ENCODE data around the gene RALGDS. TPM values are rescaled to one million over a fixed set of nuclear protein-coding genes. Genes with fewer than 3 reads are reported as not detected.
"Not testable (repeated sequence)": the region's sequence is repeated elsewhere in the genome, so short reads cannot be mapped to it uniquely, and the experiment has no call there.

The RALGDS gene
- total RNA-seq, 1 experiment from 2014 or later, result 25.8 TPM

- no peak overlapping the region for H3K27ac ChIP-seq (ENCODE audit: low read length)
- no peak for ATAC-seq
- BruUV-seq (replicated peaks), result no TSS peak
- DNase-seq (ENCODE audit: low read depth, low spot score), result no peak
- no peaks in the 10 kb centered on the region for H3K27me3 ChIP-seq (ENCODE audit: control insufficient read depth, insufficient read depth, low read length)
- POLR2A ChIA-PET, result no interaction called here
- in situ Hi-C loops (cut with HindIII; ENCODE audit: low pct_unique_long_range_greater_than_20kb, low sequenced_read_pairs) (no loop called here), intact Hi-C loops (cut with micrococcal nuclease; ENCODE audit: unreplicated experiment) (no loop called here)
- H3K4me1 ChIP-seq (ENCODE audit: control insufficient read depth, insufficient read depth, low read length), result no peaks in the 10 kb centered on the region
- CTCF ChIA-PET, result no interaction called here
- no peak overlapping the region for H3K4me3 ChIP-seq (ENCODE audit: low read depth in 2 of 2, low read length in 2 of 2)
- TF ChIP-seq TCF7L2 (IDR thresholded peaks at IDR 0.05; ENCODE audit: low read depth, low read length) (no peak), SIN3A (IDR thresholded peaks at IDR 0.05; ENCODE audit: borderline replicate concordance, insufficient read depth, low read depth, low read length) (no peak), REST (IDR thresholded peaks at IDR 0.05; ENCODE audit: insufficient read depth in 1 of 2, low read depth in 2 of 2, low read length in 1 of 2) (no peak), CTCF (IDR thresholded peaks at IDR 0.05) (no peak), POLR2AphosphoS5 (IDR thresholded peaks at IDR 0.05; ENCODE audit: low read depth, low read length) (no peak)
- H3K36me3 ChIP-seq (ENCODE audit: control insufficient read depth, insufficient read depth, low read length), result no peaks in the 10 kb centered on the region
- no peaks in the 10 kb centered on the region; the same call in 1 of the 2 replicates for H3K9me3 ChIP-seq (ENCODE audit: control insufficient read depth, insufficient read depth, low read depth, low read length)
Observed at GRCh38 chr9:133094842-133095393, 26.1 kb downstream of the RALGDS start.

GRCh38 chr9:133094351-133094750 is 26.7 kb downstream of the RALGDS start:
- ATAC-seq; POLR2A ChIA-PET; DNase-seq (ENCODE audit: low read depth, low spot score); intact Hi-C loops (cut with micrococcal nuclease; ENCODE audit: unreplicated experiment); CTCF ChIA-PET; H3K36me3 ChIP-seq (ENCODE audit: control insufficient read depth, insufficient read depth, low read length); H3K9me3 ChIP-seq (ENCODE audit: control insufficient read depth, insufficient read depth, low read depth, low read length); H3K27me3 ChIP-seq (ENCODE audit: control insufficient read depth, insufficient read depth, low read length); H3K4me1 ChIP-seq (ENCODE audit: control insufficient read depth, insufficient read depth, low read length); H3K4me3 ChIP-seq (ENCODE audit: low read depth in 2 of 2, low read length in 2 of 2); H3K27ac ChIP-seq (ENCODE audit: low read length); in situ Hi-C loops (cut with HindIII; ENCODE audit: low pct_unique_long_range_greater_than_20kb, low sequenced_read_pairs); BruUV-seq (replicated peaks): not testable (repeated sequence)

GRCh38 chr9:133090752-133091385 is 30.2 kb downstream of the RALGDS start:
- no peak for ATAC-seq
- TF ChIP-seq SIN3A (IDR thresholded peaks at IDR 0.05; ENCODE audit: borderline replicate concordance, insufficient read depth, low read depth, low read length) (no peak), POLR2AphosphoS5 (IDR thresholded peaks at IDR 0.05; ENCODE audit: low read depth, low read length) (no peak), REST (IDR thresholded peaks at IDR 0.05; ENCODE audit: insufficient read depth in 1 of 2, low read depth in 2 of 2, low read length in 1 of 2) (no peak), CTCF (IDR thresholded peaks at IDR 0.05) (no peak), TCF7L2 (IDR thresholded peaks at IDR 0.05; ENCODE audit: low read depth, low read length) (no peak)
- H3K27ac ChIP-seq (ENCODE audit: low read length), result no peak overlapping the region
- H3K4me3 ChIP-seq (ENCODE audit: low read depth in 2 of 2, low read length in 2 of 2), result no peak overlapping the region
- H3K9me3 ChIP-seq (ENCODE audit: control insufficient read depth, insufficient read depth, low read depth, low read length), result no peaks in the 10 kb centered on the region
- in situ Hi-C loops (cut with HindIII; ENCODE audit: low pct_unique_long_range_greater_than_20kb, low sequenced_read_pairs) (no loop called here), intact Hi-C loops (cut with micrococcal nuclease; ENCODE audit: unreplicated experiment) (no loop called here)
- ChIA-PET CTCF (no interaction called here), POLR2A (no interaction called here)
- no peak for DNase-seq (ENCODE audit: low read depth, low spot score)
- no TSS peak for BruUV-seq (replicated peaks)
- no peaks in the 10 kb centered on the region for H3K4me1 ChIP-seq (ENCODE audit: control insufficient read depth, insufficient read depth, low read length)
- no peaks in the 10 kb centered on the region for H3K36me3 ChIP-seq (ENCODE audit: control insufficient read depth, insufficient read depth, low read length)
- no peaks in the 10 kb centered on the region for H3K27me3 ChIP-seq (ENCODE audit: control insufficient read depth, insufficient read depth, low read length)
